Measurements from ENCODE around the gene IDNK.
"Not testable (repeated sequence)": the region's sequence is repeated elsewhere in the genome, so short reads cannot be mapped to it uniquely, and the experiment has no call there.

The IDNK gene
- 7.6 to 13.9 (median 10.2) reads per million in 4 experiments for total RNA-seq

DNA sequence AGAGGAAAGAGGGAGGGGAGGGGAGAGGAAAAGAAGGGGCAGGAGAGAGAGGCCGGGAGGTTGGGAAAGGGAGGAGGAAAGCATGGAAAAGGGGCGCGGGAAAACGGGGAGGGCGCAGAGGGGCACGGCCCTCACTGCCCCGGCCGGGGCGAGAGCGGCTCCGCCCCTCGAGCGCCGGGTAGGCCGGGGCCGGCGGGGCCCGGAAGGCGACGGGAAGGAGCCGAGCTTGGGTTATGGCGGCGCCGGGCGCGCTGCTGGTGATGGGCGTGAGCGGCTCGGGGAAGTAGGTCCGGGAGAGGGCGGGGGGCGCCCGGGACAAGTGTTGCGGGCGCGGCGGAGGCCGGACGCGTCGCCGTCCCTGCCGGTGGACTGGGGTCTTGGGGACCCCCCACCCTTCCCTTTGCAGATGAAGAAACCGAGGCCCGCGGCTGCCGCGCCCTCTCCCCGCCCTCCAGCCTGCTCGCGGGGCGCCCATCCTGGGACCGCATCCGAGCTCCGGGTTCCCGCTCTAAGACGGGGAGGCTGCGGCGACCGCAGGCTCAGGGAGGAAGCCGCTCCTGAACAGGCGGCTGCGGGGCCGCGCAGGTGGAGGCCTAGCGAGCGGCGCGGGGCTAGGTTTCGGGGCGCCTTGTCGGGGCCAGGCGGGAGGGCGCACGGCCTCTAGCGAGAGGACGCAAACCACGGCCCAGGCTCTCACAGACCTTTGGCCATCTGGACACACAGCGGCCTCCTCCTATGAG, at the start of gene IDNK:
Gene IDNK (plus strand): TSS at position 205 of the 740 bp plus-strand sequence. CDS start 29 bp downstream, at position 234.
- DNase-seq = peak; percentile 41

- no peak for DNase-seq
These were observed 48.5 kb upstream of the IDNK start for GRCh38 chr9:83574482-83574881.

DNA sequence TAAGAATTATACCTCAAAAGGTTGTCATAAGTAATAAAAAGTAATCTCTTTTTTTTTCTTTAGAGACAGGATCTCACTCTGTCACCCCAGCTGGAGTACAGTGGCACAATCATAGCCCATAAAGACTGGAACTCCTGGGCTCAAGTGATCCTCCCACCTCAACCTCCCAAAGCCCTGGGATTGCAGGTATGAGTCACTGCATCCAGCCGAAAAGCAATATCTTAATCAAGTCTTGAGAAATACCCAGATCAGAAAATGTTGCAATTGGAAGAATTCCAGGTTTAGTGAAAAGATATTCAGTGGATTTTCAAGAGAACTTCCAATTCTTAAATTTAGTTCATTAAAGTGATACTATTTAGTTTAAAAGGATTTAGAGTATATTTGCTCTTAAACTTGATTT, 40.9 kb upstream of the IDNK start:
- DNase-seq = no peak

- DNase-seq = peak; percentile 7
These were observed 39.6 kb upstream of the IDNK start for GRCh38 chr9:83583151-83584014.

GRCh38 chr9:83584995-83585394, 37.9 kb upstream of the IDNK start:
- DNase-seq = no peak

GRCh38 chr9:83588256-83588655, 34.7 kb upstream of the IDNK start:
- DNase-seq = no peak

DNA sequence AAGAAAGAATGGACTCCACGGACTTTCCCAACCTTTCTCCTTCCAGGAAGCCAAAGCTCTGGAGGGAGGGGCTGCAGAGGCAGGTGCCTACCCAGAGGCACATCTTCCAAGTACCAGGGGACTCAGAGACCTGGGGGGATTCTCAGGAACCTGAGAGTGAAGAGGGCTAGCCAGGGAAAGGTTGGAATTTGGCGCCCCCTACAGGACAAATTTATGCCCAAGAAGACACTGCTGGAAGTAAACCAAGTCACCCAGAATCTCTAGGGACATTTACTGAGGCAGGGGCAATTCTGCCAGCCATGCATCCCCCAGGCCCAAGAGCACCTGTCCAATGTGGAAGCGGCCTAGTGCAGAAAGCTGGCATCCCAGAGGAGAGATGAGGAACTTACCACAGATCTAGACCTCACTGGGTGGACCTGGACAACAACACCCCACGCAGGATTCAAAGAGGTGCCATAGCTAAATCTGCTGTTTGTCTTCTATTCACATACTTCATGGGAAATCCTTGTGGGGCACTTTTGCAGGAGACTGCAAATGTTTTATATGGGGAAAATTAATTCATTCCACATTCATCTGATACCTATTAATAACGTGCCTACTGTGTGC, 25.9 kb upstream of the IDNK start:
- DNase-seq = no peak

DNA sequence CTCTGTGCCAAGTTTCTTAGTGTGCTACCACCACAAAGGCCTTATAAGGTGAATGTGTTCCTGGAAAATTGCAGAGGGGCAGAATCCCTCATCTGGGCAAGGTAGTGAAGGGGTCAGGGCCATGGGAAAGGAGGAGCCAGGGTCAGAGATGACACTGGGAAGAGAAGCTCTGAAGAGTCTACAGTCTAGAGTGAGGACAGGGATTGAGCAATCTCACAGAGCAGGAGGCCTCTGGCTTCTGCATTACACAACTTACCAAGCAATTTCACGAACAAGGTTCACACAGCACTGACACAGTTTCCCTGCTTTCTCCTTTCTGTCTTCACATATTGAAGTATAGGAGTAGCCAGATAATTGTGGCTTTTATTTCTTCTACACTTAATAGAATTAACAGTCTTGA, 24.5 kb upstream of the IDNK start:
- no peak for DNase-seq

DNA sequence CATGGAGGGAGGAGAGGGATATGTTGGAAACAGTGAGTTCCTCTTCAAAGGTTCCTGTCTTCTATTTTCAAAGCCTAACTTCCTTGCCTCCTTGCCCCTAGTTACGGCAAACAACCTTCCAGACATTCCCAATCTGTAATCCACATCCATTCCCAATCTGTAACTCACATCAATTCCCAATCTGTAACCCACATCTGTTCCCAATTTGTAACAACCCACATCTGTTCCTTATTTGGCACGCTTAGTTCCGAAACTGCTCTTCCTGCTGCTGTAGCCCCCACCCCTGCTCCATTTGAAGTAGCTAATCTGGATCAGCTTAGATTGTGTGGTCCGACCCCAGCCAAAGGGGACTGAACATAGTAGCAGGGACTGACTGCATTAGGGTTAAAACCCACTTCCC, 23.9 kb upstream of the IDNK start:
- DNase-seq = no peak

GRCh38 chr9:83601463-83601862, 21.5 kb upstream of the IDNK start:
- no peak for DNase-seq

DNA sequence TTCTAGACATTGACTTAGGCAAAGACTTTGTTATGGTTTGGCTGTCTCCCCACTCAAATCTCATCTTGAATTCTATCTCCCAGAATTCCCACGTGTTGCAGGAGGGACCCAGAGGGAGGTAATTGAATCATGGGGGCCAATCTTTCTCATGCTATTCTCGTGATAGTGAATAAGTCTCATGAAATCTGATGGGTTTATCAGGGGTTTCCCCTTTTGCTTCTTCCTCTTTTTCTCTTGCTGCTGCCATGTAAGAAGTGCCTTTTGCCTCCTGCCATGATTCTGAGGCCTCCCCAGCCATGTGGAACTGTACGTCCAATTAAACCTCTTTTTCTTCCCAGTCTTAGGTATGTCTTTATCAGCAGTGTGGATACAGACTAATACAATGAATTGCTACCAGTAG, 15.3 kb upstream of the IDNK start:
- not testable (repeated sequence) for DNase-seq

DNA sequence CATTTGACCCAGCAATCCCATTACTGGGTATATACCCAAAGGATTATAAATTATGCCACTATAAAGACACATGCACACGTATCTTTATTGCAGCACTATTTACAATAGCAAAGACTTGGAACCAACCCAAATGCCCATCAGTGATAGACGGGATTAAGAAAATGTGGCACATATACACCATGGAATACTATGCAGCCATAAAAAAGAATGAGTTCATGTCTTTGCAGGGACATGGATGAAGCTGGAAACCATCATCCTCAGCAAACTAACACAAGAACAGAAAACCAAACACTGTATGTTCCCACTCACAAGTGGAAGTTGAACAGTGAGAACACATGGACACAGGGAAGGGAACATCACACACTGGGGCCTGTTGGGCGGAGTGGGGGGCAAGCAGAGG, 9.6 kb upstream of the IDNK start:
- DNase-seq = not testable (repeated sequence)

GRCh38 chr9:83617299-83617698, 5.6 kb upstream of the IDNK start:
- DNase-seq = no peak

DNA sequence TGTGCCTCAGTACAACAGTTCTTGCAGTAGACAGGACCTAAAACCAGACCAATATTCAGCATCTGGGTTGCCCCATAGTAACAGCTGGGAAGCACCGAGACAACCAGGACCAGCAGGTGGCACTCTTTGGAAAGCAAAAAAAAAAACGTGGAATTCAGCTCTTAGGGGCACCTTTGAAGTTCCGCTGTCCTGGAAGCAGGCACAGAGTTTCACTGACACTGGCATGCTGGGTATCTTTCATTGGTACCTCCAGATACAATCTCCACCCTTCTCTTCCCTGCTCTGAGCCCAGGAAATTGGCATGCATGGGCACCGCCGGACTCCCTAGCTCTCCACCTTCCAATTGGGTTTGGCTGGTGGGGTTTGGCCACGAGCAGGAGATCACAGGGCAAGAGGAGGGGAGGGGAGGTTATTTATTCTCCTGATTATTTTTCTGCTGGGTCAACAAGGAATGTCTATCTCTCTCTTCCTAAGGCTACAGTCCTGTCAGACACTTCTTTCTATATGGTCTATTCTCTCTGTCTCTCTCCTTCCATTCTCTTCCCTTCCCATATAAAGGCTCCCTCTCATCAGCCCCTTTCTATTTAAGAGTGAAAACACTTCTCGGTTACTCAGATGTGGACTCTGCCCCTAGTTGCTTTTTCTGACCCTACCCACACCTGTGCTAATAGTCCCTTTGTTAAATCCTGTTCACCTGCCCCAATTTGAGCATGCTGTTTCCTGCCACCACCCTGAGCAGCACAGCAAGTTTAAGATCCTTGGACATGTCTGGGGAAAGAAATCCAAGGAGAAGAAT, 1.9 kb upstream of the IDNK start:
- no peak for DNase-seq

- no peak for DNase-seq
These were observed 457 bp upstream of the IDNK start for GRCh38 chr9:83622433-83622938.

- no peak for DNase-seq
These were observed 735 bp downstream of the IDNK start for GRCh38 chr9:83623679-83624076.

GRCh38 chr9:83625178-83625577, 2.2 kb downstream of the IDNK start:
- DNase-seq = no peak

- DNase-seq = no peak
These were observed 5.6 kb downstream of the IDNK start for GRCh38 chr9:83628540-83628939.

- no peak for DNase-seq
These were observed 6.6 kb downstream of the IDNK start for GRCh38 chr9:83629433-83630104.

GRCh38 chr9:83630938-83631457, 8.1 kb downstream of the IDNK start:
- no peak for DNase-seq

- no peak for DNase-seq
These were observed 10.3 kb downstream of the IDNK start for GRCh38 chr9:83633255-83633654.

GRCh38 chr9:83633676-83634075, 10.7 kb downstream of the IDNK start:
- DNase-seq = no peak
